Prostate gland (tissue), 2 donors: Measurements from ENCODE around the gene ST7.

Experiments used
- POLR2A ChIP-seq: fragments of 450-650 bp; IDR thresholded peaks from one replicate; pipeline ENCODE4 v1.6.1; 2016; ENCODE audit warnings: antibody characterized with exemption, mild to moderate bottlenecking
- POLR2AphosphoS5 ChIP-seq: sonication (generic); formaldehyde crosslinking; IDR thresholded peaks from one replicate; pipeline ENCODE4 v1.6.1; 2017; ENCODE audit warnings: antibody characterized with exemption
- TF ChIP-seq, protein P1 (sequence below), 4 experiments: fragments of 200-600 bp in 2 of 4; fragments of 450-650 bp in 2 of 4; sonication (generic) in 2 of 4; IDR thresholded peaks; 1 replicate in 3 of 4; 2 replicates in 1 of 4; pipeline ENCODE4 v1.5.1; 2016 to 2019; ENCODE audit warnings: antibody characterized with exemption in 4 of 4, mild to moderate bottlenecking in 2 of 4, moderate library complexity in 2 of 4

GRCh38 chr7:117190104-117190503 is 236.8 kb downstream of the ST7 start:
- TF ChIP-seq POLR2A (no peak), POLR2AphosphoS5 (no peak)
- TF ChIP-seq, protein P1, sequence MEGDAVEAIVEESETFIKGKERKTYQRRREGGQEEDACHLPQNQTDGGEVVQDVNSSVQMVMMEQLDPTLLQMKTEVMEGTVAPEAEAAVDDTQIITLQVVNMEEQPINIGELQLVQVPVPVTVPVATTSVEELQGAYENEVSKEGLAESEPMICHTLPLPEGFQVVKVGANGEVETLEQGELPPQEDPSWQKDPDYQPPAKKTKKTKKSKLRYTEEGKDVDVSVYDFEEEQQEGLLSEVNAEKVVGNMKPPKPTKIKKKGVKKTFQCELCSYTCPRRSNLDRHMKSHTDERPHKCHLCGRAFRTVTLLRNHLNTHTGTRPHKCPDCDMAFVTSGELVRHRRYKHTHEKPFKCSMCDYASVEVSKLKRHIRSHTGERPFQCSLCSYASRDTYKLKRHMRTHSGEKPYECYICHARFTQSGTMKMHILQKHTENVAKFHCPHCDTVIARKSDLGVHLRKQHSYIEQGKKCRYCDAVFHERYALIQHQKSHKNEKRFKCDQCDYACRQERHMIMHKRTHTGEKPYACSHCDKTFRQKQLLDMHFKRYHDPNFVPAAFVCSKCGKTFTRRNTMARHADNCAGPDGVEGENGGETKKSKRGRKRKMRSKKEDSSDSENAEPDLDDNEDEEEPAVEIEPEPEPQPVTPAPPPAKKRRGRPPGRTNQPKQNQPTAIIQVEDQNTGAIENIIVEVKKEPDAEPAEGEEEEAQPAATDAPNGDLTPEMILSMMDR (IDR thresholded peaks at IDR 0.05) = no peak
